Aorta (tissue), 5 donors: Measurements from ENCODE around the gene IL5. TPM values are rescaled to one million over a fixed set of nuclear protein-coding genes. Genes with fewer than 3 reads are reported as not detected.

Experiments used
- ATAC-seq: fragments of 200-7000 bp; cut with Tn5 transposase; one replicate; pipeline ENCODE4 v1.9.1; 2022; ENCODE audit warnings: moderate library complexity; ENCODE audit not compliant: low FRiP score
- DNase-seq, 2 donors: peaks; one replicate each; pipeline ENCODE4 v3.0.0-alpha.2; 2020
- H3K27ac ChIP-seq, 2 donors: one replicate each; pipeline ENCODE4 v1.5.1; 2013; ENCODE audit warnings: low read length in 2 of 2, mild to moderate bottlenecking in 2 of 2, moderate library complexity in 2 of 2, control low read depth in 1 of 2, inconsistent platforms in 1 of 2, low read depth in 1 of 2
- H3K27me3 ChIP-seq, 2 donors: one replicate each; pipeline ENCODE4 v1.6.1; 2013; ENCODE audit warnings: control low read depth in 1 of 2, low read length in 1 of 2, mild to moderate bottlenecking in 1 of 2, moderate library complexity in 1 of 2; ENCODE audit not compliant: insufficient read depth in 2 of 2, control insufficient read depth in 1 of 2
- H3K36me3 ChIP-seq, 2 donors: one replicate each; pipeline ENCODE4 v1.6.1; 2013; ENCODE audit warnings: control low read depth in 1 of 2, low read length in 1 of 2, mild to moderate bottlenecking in 1 of 2; ENCODE audit not compliant: insufficient read depth in 2 of 2, control insufficient read depth in 1 of 2
- H3K4me1 ChIP-seq, 2 donors: one replicate each; pipeline ENCODE4 v1.6.1; 2013; ENCODE audit warnings: low read length in 2 of 2, control low read depth in 1 of 2, mild to moderate bottlenecking in 1 of 2, moderate library complexity in 1 of 2; ENCODE audit not compliant: insufficient read depth in 2 of 2, control insufficient read depth in 1 of 2
- H3K4me3 ChIP-seq, 2 donors: one replicate each; pipeline ENCODE4 v1.5.1; 2013; ENCODE audit warnings: low read length in 2 of 2, control low read depth in 1 of 2, mild to moderate bottlenecking in 1 of 2
- H3K9me3 ChIP-seq: one replicate; pipeline ENCODE4 v1.6.1; 2013; ENCODE audit warnings: mild to moderate bottlenecking, low read length; ENCODE audit not compliant: control insufficient read depth
- WGBS, 2 donors: extraction: QIAGEN DNeasy Blood & Tissue Kit; methylation state at CpG; one replicate each; pipeline ENCODE4 v1.1.7; 2013; 5-methylcytosine and 5-hydroxymethylcytosine counted together
- intact Hi-C, 2 donors: fragments of 100-400 bp; cut with DNase I; formaldehyde crosslinking; loops; one replicate each; pipeline versions ENCODE4 v1.14.2 to v1.15.0; 2022
- polyA plus RNA-seq, 2 donors: library from polyadenylated mRNA; stranded (reverse); fragments of 200-250 nt; gene quantifications; one replicate each; pipeline ENCODE4 v1.2.3, GENCODE V29; 2013
- total RNA-seq, 2 donors: library from RNA; stranded (reverse); fragmentation: NEBNext Ultra II Directional; extraction: Animal tissue kit (Norgen Biotek cat#: 25700); gene quantifications; one replicate each; pipeline ENCODE4 v1.2.1, GENCODE V29; 2021
- donor health status: healthy with polysubstance abuse.
- donor health status: Bipolar disorder and iron deficiency.
- donor health status: DM: no; HTN: no; CAD: no.
- donor health status: DM: no; HTN: no; CAD: no.
- donor health status: DM: yes; HTN: yes; CAD: no.

IL5 gene
- total and polyA plus RNA-seq, 4 donors: not detected

DNA sequence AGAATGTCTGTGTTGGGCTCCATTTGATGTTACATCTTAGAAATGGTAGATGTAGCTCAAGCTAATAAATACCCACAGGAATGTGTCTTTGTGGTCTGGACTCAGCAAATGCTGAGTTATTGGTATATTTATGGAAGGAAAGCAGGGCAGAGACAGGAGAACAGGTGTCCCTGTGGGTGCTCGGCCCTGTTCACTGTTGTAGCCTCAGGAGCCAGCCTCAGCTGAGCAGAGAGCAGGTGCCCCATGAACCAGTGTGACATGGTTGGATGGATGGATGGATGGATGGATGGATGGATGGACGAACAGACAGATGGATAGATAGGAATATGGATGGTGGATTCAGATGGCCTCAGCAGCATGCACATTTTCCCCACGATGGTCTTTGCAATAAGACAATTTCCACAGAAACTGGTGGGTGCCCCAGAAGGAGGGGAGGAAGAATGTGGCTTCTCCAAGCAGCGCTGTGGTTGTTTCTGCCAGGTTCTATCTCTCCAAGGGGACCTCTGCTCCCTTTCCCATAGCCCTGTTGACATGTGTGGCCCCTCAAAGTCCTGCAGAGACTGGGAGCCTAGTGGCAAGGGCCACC lies 44.5 kb downstream of the IL5 start:
- 79 to 88% methylated on average over 4 of the region's 4 CpGs for WGBS, 2 donors

DNA sequence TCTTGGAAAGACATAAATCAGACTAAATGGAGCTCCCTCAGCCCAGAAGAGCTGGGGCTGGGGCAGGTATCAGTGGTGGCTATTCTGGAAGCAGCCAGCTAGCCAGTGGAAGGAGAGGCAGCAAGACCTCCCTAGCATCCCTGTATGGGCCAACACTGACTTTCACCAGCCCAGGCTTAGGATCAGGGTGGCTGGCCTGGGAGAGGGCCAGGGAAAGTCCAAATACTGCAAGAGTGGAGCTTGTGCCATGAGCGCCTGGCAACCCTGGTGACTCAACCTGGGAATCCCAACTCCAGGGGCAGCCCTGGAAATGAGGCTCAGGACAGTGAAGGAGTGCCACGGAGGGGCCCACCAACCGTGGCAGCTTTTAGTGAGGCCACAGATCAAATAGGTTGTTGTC lies 45.2 kb downstream of the IL5 start:
- no peak overlapping the region for H3K4me3 ChIP-seq
- H3K27ac ChIP-seq: peak overlapping the region; percentile 15 to 90
- 2 to 8% methylated on average over 3 of the region's 3 CpGs for WGBS, 2 donors
- H3K27me3 ChIP-seq: no peaks in the 10 kb centered on the region
- no peaks in the 10 kb centered on the region for H3K4me1 ChIP-seq
- no peaks in the 10 kb centered on the region for H3K36me3 ChIP-seq
- DNase-seq (peak; percentile 89 to 90), ATAC-seq (peak; percentile 6)
- no peaks in the 10 kb centered on the region for H3K9me3 ChIP-seq
- intact Hi-C loops: loop anchor here (1.0 to 10.0 kb wide), 3 partner anchors 111 to 243 kb away; partner anchors contain the start of gene PDLIM4 (in 1 of the 2)

More for the DNA sequence above, 44.5 kb downstream of the IL5 start:
- no peaks in the 10 kb centered on the region for H3K36me3 ChIP-seq
- no peaks in the 10 kb centered on the region for H3K27me3 ChIP-seq
- no peak for ATAC-seq
- peak overlapping the region in 1 of 2 donors; percentile 90 for H3K27ac ChIP-seq
- no peaks in the 10 kb centered on the region for H3K9me3 ChIP-seq
- intact Hi-C loops: loop anchor here (1.0 to 10.0 kb wide), 3 partner anchors 111 to 244 kb away; partner anchors contain the start of gene PDLIM4 (in 1 of the 2)
- no peak overlapping the region for H3K4me3 ChIP-seq
- no peak for DNase-seq
- no peaks in the 10 kb centered on the region for H3K4me1 ChIP-seq

DNA sequence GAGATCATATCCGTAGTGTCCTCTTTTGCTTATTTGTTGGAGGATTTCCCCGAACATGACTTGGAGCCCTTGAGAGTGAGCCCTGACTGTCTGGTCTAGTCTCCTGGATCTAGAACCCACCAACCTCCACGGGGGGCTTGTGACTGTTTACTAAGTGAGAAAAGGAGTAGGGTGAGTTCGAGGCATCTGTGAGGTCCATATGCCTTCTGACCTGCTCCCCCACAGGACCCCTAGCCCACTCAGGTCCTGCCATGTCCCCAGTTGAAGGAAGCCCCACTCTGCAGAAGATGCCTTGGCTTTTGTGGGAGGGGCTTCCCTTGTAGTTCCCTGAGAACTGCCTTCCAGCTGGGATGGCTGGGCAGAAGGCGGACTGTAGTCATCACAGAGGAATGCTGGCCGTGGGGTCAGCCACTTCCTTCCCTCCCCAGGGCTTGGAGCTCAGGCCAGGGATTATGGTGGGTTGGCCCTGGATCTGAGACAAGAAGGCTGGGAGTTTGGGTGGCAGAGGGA lies 45.8 kb downstream of the IL5 start:
- Histone ChIP-seq H3K36me3 (no peaks in the 10 kb centered on the region), H3K27ac (peak overlapping the region; percentile 15 to 97), H3K4me1 (no peaks in the 10 kb centered on the region), H3K4me3 (no peak overlapping the region), H3K9me3 (no peaks in the 10 kb centered on the region), H3K27me3 (no peaks in the 10 kb centered on the region)
- intact Hi-C loops: loop anchor here (10.0 kb wide), 2 partner anchors 233 to 243 kb away; partner anchors contain the start of gene PDLIM4 (in 1 of the 2)
- ATAC-seq (peak; percentile 72), DNase-seq (peak; percentile 91 to 93)
- WGBS, 2 donors: 4 to 9% methylated on average over 6 of the region's 6 CpGs

DNA sequence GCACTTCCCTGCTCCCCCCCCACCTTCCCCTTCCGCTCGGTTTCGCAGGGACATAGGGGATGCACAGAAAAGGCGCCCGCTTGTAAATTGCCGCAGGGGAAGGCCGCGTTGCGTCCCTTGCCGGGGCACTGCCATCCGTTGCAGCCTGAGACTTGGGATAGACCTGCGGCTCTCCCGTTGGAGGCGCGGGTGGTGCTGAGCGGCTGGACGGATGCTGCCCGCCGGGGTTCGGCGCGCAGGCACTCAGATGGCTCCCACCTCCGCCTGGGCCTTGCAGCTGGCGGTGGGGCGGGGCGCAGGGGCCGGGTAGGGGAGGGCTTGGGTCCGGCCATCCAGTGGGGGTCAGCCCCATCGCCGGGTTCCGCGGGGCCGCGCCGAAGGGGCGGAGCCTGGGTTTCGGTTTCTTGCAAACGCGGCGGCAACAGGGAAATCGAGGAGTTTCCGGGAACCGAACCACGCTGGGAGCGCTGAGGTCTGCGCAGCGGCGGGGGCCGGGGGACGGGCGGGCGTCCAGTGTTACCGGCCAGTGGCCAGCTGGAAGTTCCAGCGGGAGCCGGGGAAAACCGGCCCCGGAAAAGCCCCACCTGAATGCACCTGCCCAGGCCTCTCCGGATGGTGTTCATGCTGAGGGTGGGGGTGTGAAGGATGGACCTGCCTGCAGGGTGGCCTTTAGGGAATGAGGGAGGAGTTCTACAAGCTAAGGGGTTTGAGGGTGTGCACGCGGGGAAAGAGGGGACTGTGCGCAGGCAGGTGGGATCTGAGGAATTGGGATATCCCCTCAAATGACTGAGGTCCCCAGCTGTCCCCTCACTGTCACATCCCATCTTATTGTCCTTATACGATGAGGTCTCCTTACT lies 46.5 kb downstream of the IL5 start:
- DNase-seq (peak; percentile 95 to 96), ATAC-seq (peak; percentile 85)
- Histone ChIP-seq H3K9me3 (no peaks in the 10 kb centered on the region), H3K36me3 (no peaks in the 10 kb centered on the region), H3K4me1 (no peaks in the 10 kb centered on the region), H3K4me3 (peak overlapping the region; percentile 51 to 72), H3K27me3 (no peaks in the 10 kb centered on the region), H3K27ac (peak overlapping the region; percentile 77 to 97)
- intact Hi-C loops: loop anchor here (10.0 kb wide), 2 partner anchors 232 to 242 kb away; partner anchors contain the start of gene PDLIM4 (in 1 of the 2)
- WGBS, 2 donors: 2% methylated on average over 49 to 62 of the region's 62 CpGs

DNA sequence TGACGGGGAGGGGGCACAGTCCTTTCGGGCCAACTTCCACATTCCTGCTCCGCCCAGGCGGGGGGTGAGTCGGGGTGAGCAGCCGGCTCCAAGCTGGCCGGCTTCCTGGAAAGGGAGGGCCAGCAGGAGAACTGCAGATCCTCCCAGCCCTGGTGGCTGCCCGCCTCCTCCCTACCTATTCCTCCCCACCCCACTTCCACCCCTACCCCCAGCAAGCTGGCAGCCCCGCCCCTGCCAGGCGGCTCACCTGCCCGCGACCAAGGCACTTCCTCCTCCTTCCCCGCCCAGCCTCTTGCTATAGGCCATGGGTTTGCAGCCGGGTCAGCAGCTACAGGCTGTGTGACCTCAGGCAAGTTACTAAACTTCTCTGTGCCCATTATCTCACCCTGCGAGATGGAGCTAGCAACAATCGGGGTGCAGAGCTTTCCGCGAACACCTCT lies 47.1 kb downstream of the IL5 start:
- no peaks in the 10 kb centered on the region for H3K36me3 ChIP-seq
- no peaks in the 10 kb centered on the region for H3K27me3 ChIP-seq
- peak overlapping the region; percentile 77 to 97 for H3K27ac ChIP-seq
- H3K4me3 ChIP-seq: peak overlapping the region; percentile 51 to 72
- intact Hi-C loops: loop anchor here (10.0 kb wide), 2 partner anchors 231 to 241 kb away; partner anchors contain the start of gene PDLIM4 (in 1 of the 2)
- WGBS, 2 donors: 0% methylated on average over 15 to 18 of the region's 18 CpGs
- no peaks in the 10 kb centered on the region for H3K9me3 ChIP-seq
- ATAC-seq (peak; percentile 86), DNase-seq (peak; percentile 92 to 93)
- H3K4me1 ChIP-seq: no peaks in the 10 kb centered on the region

DNA sequence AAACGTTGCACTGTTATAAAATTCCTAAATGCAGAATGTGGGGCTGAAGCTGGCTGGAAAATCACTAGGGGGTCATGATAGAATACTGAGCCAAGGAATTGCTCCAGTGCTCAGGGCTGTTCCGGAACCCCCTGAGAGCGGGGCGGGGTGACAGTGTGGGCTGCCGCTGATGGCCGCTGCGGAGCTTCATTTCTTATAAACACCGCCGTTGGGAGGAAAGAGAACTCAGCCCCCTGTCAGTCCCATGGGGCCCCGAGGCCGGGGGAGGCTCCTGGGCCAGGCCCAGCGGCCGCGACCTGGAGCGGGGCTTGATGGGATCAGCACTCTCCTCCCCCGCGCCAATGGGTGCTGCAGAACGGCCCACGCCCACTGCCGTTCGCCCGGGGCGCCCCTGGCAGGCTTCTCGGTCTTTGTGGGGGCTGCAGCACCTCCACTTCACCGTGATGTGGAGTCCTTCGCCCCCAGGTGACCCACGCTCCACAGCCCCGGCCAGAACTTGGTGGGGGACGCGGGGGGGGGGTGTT lies 47.6 kb downstream of the IL5 start:
- Histone ChIP-seq H3K4me3 (peak overlapping the region in 1 of 2 donors; percentile 51), H3K36me3 (no peaks in the 10 kb centered on the region), H3K27me3 (no peaks in the 10 kb centered on the region), H3K4me1 (no peaks in the 10 kb centered on the region), H3K9me3 (no peaks in the 10 kb centered on the region), H3K27ac (peak overlapping the region; percentile 77 to 96)
- intact Hi-C loops: loop anchor here (10.0 kb wide), 2 partner anchors 231 to 241 kb away; partner anchors contain the start of gene PDLIM4 (in 1 of the 2)
- ATAC-seq (peak; percentile 80), DNase-seq (peak; percentile 94)
- 0 to 1% methylated on average over 30 of the region's 30 CpGs for WGBS, 2 donors

DNA sequence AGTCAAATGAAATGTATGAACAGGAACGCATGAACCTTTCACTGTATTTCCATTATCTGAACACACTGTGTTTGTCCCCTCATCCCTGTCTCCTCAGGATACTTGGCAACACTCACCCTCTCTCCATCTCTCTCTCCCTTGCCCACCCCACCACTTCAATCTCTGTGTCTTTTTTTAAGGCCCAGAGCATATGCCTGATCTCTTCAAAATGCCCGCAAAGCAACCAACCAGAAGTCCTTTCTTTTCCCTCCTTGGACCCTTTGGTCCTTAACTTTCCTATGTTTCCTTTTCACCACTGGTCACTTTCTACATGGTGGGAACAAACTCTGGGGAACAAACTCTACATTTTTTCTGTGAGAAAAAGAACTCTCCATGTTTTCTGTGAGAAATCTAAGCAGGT lies 49.5 kb downstream of the IL5 start:
- ATAC-seq (no peak), DNase-seq (no peak)
- Histone ChIP-seq H3K27me3 (no peaks in the 10 kb centered on the region), H3K36me3 (no peaks in the 10 kb centered on the region), H3K9me3 (no peaks in the 10 kb centered on the region), H3K4me3 (no peak overlapping the region), H3K4me1 (no peaks in the 10 kb centered on the region), H3K27ac (no peak overlapping the region)
- 92 to 93% methylated on average over 2 of the region's 2 CpGs for WGBS, 2 donors
- intact Hi-C loops: loop anchor here (5.0 to 10.0 kb wide), 3 partner anchors 72 to 239 kb away; partner anchors contain the start of gene PDLIM4 (in 1 of the 2)

DNA sequence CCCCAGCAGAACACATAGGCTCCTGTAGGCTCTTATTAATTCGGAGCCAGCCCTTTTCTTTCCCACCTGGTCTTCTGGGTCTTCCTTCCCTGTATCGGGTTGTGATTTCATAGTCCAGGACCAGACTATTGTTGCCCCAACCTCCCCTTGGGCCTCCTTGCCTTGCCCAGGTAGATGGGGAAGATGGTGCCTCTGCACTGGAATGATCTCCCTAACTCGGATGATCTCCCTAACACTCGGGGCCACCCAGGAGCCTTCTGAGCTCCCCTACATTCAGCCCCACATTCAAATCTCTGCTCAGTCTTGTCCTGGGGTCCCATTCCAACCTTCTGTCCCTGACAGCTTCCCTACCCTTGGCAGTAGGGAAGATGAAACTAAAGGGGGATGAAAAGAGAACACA lies 50.1 kb downstream of the IL5 start:
- WGBS, 2 donors: 91 to 94% methylated on average over 4 of the region's 4 CpGs
- H3K27me3 ChIP-seq: no peaks in the 10 kb centered on the region
- intact Hi-C loops: loop anchor here (5.0 to 10.0 kb wide), 3 partner anchors 71 to 238 kb away; partner anchors contain the start of gene PDLIM4 (in 1 of the 2)
- H3K36me3 ChIP-seq: no peaks in the 10 kb centered on the region
- DNase-seq (no peak), ATAC-seq (no peak)
- no peaks in the 10 kb centered on the region for H3K9me3 ChIP-seq
- no peak overlapping the region for H3K4me3 ChIP-seq
- no peaks in the 10 kb centered on the region for H3K4me1 ChIP-seq
- no peak overlapping the region for H3K27ac ChIP-seq
